ENCODE results near the gene AHSG. TPM values are rescaled to one million over a fixed set of nuclear protein-coding genes. Genes with fewer than 3 reads are reported as not detected.

Gene AHSG, protein sequence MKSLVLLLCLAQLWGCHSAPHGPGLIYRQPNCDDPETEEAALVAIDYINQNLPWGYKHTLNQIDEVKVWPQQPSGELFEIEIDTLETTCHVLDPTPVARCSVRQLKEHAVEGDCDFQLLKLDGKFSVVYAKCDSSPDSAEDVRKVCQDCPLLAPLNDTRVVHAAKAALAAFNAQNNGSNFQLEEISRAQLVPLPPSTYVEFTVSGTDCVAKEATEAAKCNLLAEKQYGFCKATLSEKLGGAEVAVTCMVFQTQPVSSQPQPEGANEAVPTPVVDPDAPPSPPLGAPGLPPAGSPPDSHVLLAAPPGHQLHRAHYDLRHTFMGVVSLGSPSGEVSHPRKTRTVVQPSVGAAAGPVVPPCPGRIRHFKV
- total RNA-seq = not detected in 2 replicates
- not detected in 2 replicates for polyA plus RNA-seq
- not detected in 2 replicates for polyA plus RNA-seq (2012)
- polyA minus RNA-seq (ENCODE audit: low replicate concordance) = 2.4 and 3.2 TPM in 2 replicates

GRCh38 chr3:186612721-186613636, at the start of gene AHSG:
Gene AHSG, plus strand, starts transcription at chr3:186613060. Its CDS starts 82 bp downstream, at chr3:186613142.
- Histone ChIP-seq H3K9me3 (ENCODE audit: control insufficient read depth, insufficient read depth, low read depth, low read length) (no peaks in the 10 kb centered on the region), H3K27me3 (ENCODE audit: control insufficient read depth, insufficient read depth, low read length) (peaks cover 9% of the 10 kb centered on the region), H3K9ac (ENCODE audit: insufficient read depth, low read length) (no peak within 1 kb of the TSS), H3K4me3 (replicated peaks in 1 of 4; ENCODE audit: control extremely low read depth in 1 of 4, insufficient read depth in 1 of 4, low read depth in 3 of 4, low read length in 4 of 4) (no peak within 1 kb of the TSS), H3K27ac (ENCODE audit: insufficient read depth, low read length) (no peak within 1 kb of the TSS), H3K4me2 (ENCODE audit: extremely low read depth, insufficient read depth, low read length) (no peak within 1 kb of the TSS), H3K79me2 (ENCODE audit: control insufficient read depth, insufficient read depth, low read length) (no peaks in the 10 kb centered on the region), H3K36me3 (ENCODE audit: control insufficient read depth, insufficient read depth, low read length) (no peaks in the 10 kb centered on the region), H3K4me1 (ENCODE audit: control insufficient read depth, extremely low read depth, insufficient read depth, low read length) (no peaks in the 10 kb centered on the region), H4K20me1 (ENCODE audit: control insufficient read depth, extremely low read depth, insufficient read depth, low read length) (no peaks in the 10 kb centered on the region), H2AFZ (ENCODE audit: low read length) (no peak within 1 kb of the TSS)
- TF ChIP-seq CTCF (conservative IDR thresholded peaks at IDR 0.05 in 1 of 2, IDR thresholded peaks at IDR 0.05 in 1 of 2; ENCODE audit: low read depth in 1 of 2, low read length in 2 of 2) (no peak), EZH2 (IDR thresholded peaks at IDR 0.05; ENCODE audit: low read length, missing control alignments) (no peak)
- no peak for DNase-seq (ENCODE audit: low read depth in 2 of 2)

GRCh38 chr3:186564586-186564985, 48.3 kb upstream of the AHSG start:
- Histone ChIP-seq H3K36me3 (ENCODE audit: control insufficient read depth, insufficient read depth, low read length) (no peaks in the 10 kb centered on the region), H3K4me1 (ENCODE audit: control insufficient read depth, extremely low read depth, insufficient read depth, low read length) (no peaks in the 10 kb centered on the region), H2AFZ (ENCODE audit: low read length) (no peak overlapping the region), H3K27me3 (ENCODE audit: control insufficient read depth, insufficient read depth, low read length) (no peaks in the 10 kb centered on the region), H3K4me2 (ENCODE audit: extremely low read depth, insufficient read depth, low read length) (no peak overlapping the region), H3K4me3 (replicated peaks in 1 of 4; ENCODE audit: control extremely low read depth in 1 of 4, insufficient read depth in 1 of 4, low read depth in 3 of 4, low read length in 4 of 4) (no peak overlapping the region), H3K79me2 (ENCODE audit: control insufficient read depth, insufficient read depth, low read length) (peaks cover 2% of the 10 kb centered on the region), H3K9me3 (ENCODE audit: control insufficient read depth, insufficient read depth, low read depth, low read length) (no peaks in the 10 kb centered on the region), H3K27ac (ENCODE audit: insufficient read depth, low read length) (no peak overlapping the region), H3K9ac (ENCODE audit: insufficient read depth, low read length) (no peak overlapping the region), H4K20me1 (ENCODE audit: control insufficient read depth, extremely low read depth, insufficient read depth, low read length) (no peaks in the 10 kb centered on the region)
- no peak for DNase-seq (ENCODE audit: low read depth in 2 of 2)
- TF ChIP-seq CTCF (conservative IDR thresholded peaks at IDR 0.05 in 1 of 2, IDR thresholded peaks at IDR 0.05 in 1 of 2; ENCODE audit: low read depth in 1 of 2, low read length in 2 of 2) (no peak), EZH2 (IDR thresholded peaks at IDR 0.05; ENCODE audit: low read length, missing control alignments) (no peak)

DNA sequence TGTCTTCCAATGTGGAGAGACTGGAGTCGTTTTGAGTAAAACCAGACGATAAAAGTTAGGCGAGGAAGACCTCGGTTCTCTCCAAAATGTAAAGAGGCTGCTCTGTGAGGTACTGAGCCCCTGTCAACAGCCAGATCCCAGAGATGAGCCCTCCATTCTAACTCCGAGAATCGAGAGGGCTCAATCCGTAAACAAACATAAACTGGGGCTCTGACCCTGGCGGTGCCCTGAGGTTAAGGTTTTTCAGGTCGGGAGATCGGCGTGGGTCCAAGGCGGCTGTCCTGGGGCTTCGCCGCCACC, 46.1 kb upstream of the AHSG start:
- Histone ChIP-seq H3K4me1 (ENCODE audit: control insufficient read depth, extremely low read depth, insufficient read depth, low read length) (no peaks in the 10 kb centered on the region), H3K9ac (ENCODE audit: insufficient read depth, low read length) (peak overlapping the region; percentile 73), H3K36me3 (ENCODE audit: control insufficient read depth, insufficient read depth, low read length) (no peaks in the 10 kb centered on the region), H3K9me3 (ENCODE audit: control insufficient read depth, insufficient read depth, low read depth, low read length) (no peaks in the 10 kb centered on the region), H3K27ac (ENCODE audit: insufficient read depth, low read length) (peak overlapping the region; percentile 57), H4K20me1 (ENCODE audit: control insufficient read depth, extremely low read depth, insufficient read depth, low read length) (no peaks in the 10 kb centered on the region), H2AFZ (ENCODE audit: low read length) (peak overlapping the region; percentile 94), H3K4me2 (ENCODE audit: extremely low read depth, insufficient read depth, low read length) (peak overlapping the region; percentile 83), H3K4me3 (replicated peaks in 1 of 4; ENCODE audit: control extremely low read depth in 1 of 4, insufficient read depth in 1 of 4, low read depth in 3 of 4, low read length in 4 of 4) (peak overlapping the region; percentile 69 to 90 (median 84)), H3K27me3 (ENCODE audit: control insufficient read depth, insufficient read depth, low read length) (no peaks in the 10 kb centered on the region), H3K79me2 (ENCODE audit: control insufficient read depth, insufficient read depth, low read length) (peaks cover 14% of the 10 kb centered on the region)
- TF ChIP-seq EZH2 (IDR thresholded peaks at IDR 0.05; ENCODE audit: low read length, missing control alignments) (no peak), CTCF (conservative IDR thresholded peaks at IDR 0.05 in 1 of 2, IDR thresholded peaks at IDR 0.05 in 1 of 2; ENCODE audit: low read depth in 1 of 2, low read length in 2 of 2) (no peak)
- no peak for DNase-seq (ENCODE audit: low read depth in 2 of 2)

Measured in fibroblast of lung (primary cell).